ENCODE data around the gene DUSP10. TPM values are rescaled to one million over a fixed set of nuclear protein-coding genes. Genes with fewer than 3 reads are reported as not detected.

The DUSP10 gene
- total RNA-seq, 4 donors from 2014 or later, result 3.8 to 7.3 (median 4.4) TPM

DNA sequence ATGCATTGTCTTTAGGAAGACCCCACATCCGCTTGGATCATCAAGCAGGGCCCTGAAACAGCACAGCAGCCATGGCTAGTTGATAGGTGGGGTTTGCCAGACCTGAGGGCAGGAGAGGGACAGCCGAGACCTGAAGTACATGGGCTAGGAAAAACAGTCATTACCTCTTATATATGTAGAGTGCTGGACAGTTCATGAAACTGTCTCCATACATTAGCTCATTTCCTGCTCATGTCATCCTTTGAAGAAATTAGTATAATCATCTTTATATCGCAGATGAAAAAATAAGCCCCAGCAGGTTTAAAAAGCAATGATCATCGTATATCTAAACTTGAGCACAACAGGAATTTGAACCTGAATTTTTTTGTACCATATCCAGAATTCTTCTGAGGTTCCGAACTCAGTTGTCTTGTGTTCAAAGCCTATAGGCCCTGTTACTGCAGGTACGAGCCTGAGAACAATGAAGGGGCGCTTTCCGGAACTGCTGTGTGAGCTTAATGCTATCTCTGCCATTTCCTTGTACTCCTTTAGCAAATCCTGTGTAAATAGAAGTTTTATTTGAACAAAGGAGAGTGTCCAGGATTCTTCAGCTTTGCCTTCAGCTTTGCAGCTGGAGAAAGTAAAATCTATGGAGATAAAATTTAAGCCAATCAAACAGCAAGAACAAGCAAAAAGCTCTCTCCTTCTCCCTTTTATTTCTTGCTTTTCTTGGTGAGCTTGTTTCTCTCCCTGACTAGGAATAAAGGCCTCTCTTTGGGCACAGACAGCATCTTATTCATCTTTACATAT lies 32.4 kb upstream of the DUSP10 start:
- peaks cover 0 to 5% (median 0%) of the 10 kb centered on the region in 4 donors for H3K4me1 ChIP-seq
- 94 to 95% methylated on average over 8 of the region's 8 CpGs for WGBS, 2 donors
- DNase-seq (ENCODE audit: low spot score in 2 of 2), result no peak
- no peaks in the 10 kb centered on the region for H3K27me3 ChIP-seq
- H3K9me3 ChIP-seq, result no peaks in the 10 kb centered on the region
- no peak overlapping the region for H3K4me3 ChIP-seq
- TF ChIP-seq POLR2A (IDR thresholded peaks at IDR 0.05) (no peak), EP300 (IDR thresholded peaks at IDR 0.05) (no peak)
- TF ChIP-seq, protein P1, sequence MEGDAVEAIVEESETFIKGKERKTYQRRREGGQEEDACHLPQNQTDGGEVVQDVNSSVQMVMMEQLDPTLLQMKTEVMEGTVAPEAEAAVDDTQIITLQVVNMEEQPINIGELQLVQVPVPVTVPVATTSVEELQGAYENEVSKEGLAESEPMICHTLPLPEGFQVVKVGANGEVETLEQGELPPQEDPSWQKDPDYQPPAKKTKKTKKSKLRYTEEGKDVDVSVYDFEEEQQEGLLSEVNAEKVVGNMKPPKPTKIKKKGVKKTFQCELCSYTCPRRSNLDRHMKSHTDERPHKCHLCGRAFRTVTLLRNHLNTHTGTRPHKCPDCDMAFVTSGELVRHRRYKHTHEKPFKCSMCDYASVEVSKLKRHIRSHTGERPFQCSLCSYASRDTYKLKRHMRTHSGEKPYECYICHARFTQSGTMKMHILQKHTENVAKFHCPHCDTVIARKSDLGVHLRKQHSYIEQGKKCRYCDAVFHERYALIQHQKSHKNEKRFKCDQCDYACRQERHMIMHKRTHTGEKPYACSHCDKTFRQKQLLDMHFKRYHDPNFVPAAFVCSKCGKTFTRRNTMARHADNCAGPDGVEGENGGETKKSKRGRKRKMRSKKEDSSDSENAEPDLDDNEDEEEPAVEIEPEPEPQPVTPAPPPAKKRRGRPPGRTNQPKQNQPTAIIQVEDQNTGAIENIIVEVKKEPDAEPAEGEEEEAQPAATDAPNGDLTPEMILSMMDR (IDR thresholded peaks at IDR 0.05), result no peak
- H3K36me3 ChIP-seq, result no peaks in the 10 kb centered on the region
- no peak overlapping the region for H3K27ac ChIP-seq

DNA sequence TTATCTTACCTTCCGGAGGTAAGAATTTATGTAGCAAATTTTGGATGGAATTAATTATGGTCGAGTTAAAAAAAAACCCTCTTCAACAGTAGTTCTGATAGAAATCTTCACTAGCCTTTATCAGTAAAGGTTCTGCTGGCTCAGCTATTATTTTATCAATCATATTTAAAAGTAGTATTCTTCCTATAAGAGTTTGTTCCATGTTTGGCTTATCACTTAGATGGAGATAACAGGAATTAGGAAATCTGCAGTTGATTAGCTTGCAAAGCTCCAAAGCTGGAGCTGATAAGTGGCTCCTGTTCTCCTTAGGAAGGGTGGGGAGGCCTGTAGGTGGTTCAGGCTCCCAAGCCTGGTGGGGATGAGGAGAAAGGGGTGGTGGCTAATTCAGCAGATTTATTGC lies 31.5 kb upstream of the DUSP10 start:
- TF ChIP-seq POLR2A (IDR thresholded peaks at IDR 0.05) (no peak), EP300 (IDR thresholded peaks at IDR 0.05) (no peak)
- TF ChIP-seq, protein P1 (IDR thresholded peaks at IDR 0.05), result no peak
- 66 to 88% methylated on average over 2 of the region's 2 CpGs for WGBS, 2 donors
- Histone ChIP-seq H3K9me3 (no peaks in the 10 kb centered on the region), H3K4me3 (no peak overlapping the region), H3K27me3 (no peaks in the 10 kb centered on the region), H3K27ac (no peak overlapping the region), H3K4me1 (peaks cover 0 to 5% (median 0%) of the 10 kb centered on the region in 4 donors), H3K36me3 (no peaks in the 10 kb centered on the region)
- no peak for DNase-seq (ENCODE audit: low spot score in 2 of 2)

DNA sequence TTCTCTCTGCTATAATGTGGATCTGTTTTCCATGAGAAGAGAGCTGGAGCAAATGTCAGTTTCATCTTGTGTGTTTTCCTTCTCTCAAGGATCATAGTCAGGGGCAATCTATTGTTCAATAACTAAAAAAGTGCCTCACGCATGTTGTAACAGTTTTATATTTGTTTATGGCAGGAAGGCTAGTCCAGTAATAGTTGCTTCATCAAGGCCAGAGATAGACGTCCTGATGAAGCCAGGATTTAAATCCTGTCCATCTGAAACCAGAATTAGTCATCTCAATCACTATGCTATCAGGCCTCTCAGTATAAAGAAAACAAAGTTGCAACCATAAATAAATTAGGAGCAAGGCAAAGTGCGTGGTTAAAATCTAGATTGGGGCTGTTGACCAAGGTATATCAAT lies 30.2 kb upstream of the DUSP10 start:
- 78 to 85% methylated on average over 3 of the region's 3 CpGs for WGBS, 2 donors
- H3K27ac ChIP-seq, result no peak overlapping the region
- H3K36me3 ChIP-seq, result no peaks in the 10 kb centered on the region
- peaks cover 0 to 5% (median 0%) of the 10 kb centered on the region in 4 donors for H3K4me1 ChIP-seq
- TF ChIP-seq EP300 (IDR thresholded peaks at IDR 0.05) (no peak), POLR2A (IDR thresholded peaks at IDR 0.05) (no peak)
- TF ChIP-seq, protein P1 (IDR thresholded peaks at IDR 0.05), result no peak
- no peak overlapping the region for H3K4me3 ChIP-seq
- DNase-seq (ENCODE audit: low spot score in 2 of 2), result no peak
- H3K9me3 ChIP-seq, result no peaks in the 10 kb centered on the region
- no peaks in the 10 kb centered on the region for H3K27me3 ChIP-seq

DNA sequence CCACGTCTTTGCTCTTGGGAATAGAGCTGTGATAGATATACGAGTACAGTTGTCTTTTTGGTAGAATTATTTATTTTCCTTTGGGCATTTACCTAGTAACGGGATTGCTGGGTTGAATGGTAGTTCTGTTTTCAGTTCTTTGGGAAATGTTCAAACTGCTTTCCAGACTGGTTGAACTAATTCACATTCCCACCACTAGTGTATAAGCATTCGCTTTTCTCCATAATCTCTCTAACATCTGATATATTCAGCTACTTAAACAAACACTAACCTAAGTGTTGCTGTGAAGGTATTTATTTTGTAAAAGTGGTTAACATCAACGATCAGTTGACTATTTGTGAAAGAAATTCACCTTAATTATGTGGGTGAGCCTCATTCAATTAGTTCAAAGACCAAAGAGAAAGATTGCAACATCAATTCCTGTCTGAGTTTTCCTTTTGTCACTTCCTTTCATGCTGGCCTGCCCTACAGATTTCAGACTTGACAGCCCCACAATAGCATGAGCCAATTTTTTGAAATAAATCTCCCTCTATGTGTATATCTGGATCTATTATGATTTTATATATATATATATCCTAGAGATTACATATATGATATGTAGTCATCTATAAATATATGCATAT lies 26.7 kb upstream of the DUSP10 start:
- no peaks in the 10 kb centered on the region for H3K4me1 ChIP-seq
- 72 to 85% methylated on average over 5 of the region's 5 CpGs for WGBS, 2 donors
- no peak for TF ChIP-seq POLR2A (IDR thresholded peaks at IDR 0.05)
- TF ChIP-seq, protein P1 (IDR thresholded peaks at IDR 0.05), result no peak
- no peak for TF ChIP-seq EP300 (IDR thresholded peaks at IDR 0.05)

DNA sequence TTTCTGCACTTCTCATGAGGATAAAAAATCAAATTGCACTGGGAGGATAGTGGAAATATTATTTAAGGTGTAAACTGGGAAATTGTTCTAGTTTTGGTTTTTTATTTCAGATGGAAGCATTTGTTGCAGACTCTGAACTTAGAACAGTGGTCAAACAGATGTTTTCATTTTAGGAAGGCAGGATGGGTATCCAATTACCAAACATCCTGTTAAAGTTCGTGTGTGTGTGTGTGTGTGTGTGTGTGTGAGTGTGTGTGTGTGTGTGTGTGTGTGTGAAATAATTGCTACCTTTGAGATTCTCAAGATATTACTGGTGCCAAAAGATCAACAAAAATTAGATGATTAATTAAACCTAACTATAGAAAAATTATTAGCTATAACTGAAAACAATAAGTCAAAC lies 24.3 kb upstream of the DUSP10 start:
- Histone ChIP-seq H3K9me3 (no peaks in the 10 kb centered on the region), H3K27me3 (no peaks in the 10 kb centered on the region), H3K4me3 (no peak overlapping the region), H3K36me3 (no peaks in the 10 kb centered on the region), H3K27ac (no peak overlapping the region), H3K4me1 (no peaks in the 10 kb centered on the region)
- no peak for TF ChIP-seq EP300 (IDR thresholded peaks at IDR 0.05)
- TF ChIP-seq, protein P1 (IDR thresholded peaks at IDR 0.05), result no peak
- no peak for TF ChIP-seq POLR2A (IDR thresholded peaks at IDR 0.05)
- DNase-seq (ENCODE audit: low spot score in 2 of 2), result no peak
- 9 to 35% methylated on average over 1 of the region's 1 CpG for WGBS, 2 donors

More for the DNA sequence above, 26.7 kb upstream of the DUSP10 start:
- Histone ChIP-seq H3K27me3 (no peaks in the 10 kb centered on the region), H3K36me3 (no peaks in the 10 kb centered on the region), H3K9me3 (no peaks in the 10 kb centered on the region), H3K4me3 (no peak overlapping the region), H3K27ac (no peak overlapping the region)
- DNase-seq (ENCODE audit: low spot score in 2 of 2), result no peak

Data from tibial nerve (tissue), 4 donors.